DOHH2 (cell line): ENCODE measurements around the gene ALG8.

Source experiments
- EZH2phosphoT487 ChIP-seq: fragments of 200-600 bp; sonication (generic); IDR thresholded peaks from 2 replicates; pipeline ENCODE4 v1.6.1; 2017; ENCODE audit warnings: borderline replicate concordance, mild to moderate bottlenecking, antibody characterized with exemption, low read length, moderate library complexity, mixed read lengths
- TF ChIP-seq, protein P1 (sequence below): fragments of 200-600 bp; sonication (generic); IDR thresholded peaks from one replicate; pipeline ENCODE4 v1.5.1; 2014; ENCODE audit warnings: antibody characterized with exemption, mild to moderate bottlenecking, low read depth, low read length; ENCODE audit not compliant: poor library complexity, severe bottlenecking

DNA sequence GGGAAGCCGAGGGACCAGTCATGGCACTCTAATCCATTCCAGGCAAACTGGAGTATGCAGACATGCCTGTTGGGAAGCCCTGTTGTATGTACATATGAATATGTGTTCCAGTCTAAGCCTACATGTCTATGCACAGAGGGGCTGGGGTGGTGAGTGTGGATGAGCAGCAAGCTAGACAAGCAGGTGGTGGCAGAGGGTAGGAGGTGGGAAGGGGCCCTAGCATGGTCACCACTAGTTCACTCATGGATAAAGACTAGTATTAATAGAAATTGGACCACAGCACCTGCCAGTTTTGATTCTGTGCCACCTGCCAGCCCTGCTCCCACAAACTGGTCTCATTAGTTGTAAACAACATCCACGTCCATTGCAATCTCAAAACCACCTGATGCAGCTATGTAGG is 74.2 kb downstream of the ALG8 start:
- TF ChIP-seq, protein P1, sequence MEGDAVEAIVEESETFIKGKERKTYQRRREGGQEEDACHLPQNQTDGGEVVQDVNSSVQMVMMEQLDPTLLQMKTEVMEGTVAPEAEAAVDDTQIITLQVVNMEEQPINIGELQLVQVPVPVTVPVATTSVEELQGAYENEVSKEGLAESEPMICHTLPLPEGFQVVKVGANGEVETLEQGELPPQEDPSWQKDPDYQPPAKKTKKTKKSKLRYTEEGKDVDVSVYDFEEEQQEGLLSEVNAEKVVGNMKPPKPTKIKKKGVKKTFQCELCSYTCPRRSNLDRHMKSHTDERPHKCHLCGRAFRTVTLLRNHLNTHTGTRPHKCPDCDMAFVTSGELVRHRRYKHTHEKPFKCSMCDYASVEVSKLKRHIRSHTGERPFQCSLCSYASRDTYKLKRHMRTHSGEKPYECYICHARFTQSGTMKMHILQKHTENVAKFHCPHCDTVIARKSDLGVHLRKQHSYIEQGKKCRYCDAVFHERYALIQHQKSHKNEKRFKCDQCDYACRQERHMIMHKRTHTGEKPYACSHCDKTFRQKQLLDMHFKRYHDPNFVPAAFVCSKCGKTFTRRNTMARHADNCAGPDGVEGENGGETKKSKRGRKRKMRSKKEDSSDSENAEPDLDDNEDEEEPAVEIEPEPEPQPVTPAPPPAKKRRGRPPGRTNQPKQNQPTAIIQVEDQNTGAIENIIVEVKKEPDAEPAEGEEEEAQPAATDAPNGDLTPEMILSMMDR = no peak
- no peak for TF ChIP-seq EZH2phosphoT487
